Lower lobe of right lung (tissue), 2 donors: ENCODE results near the gene PKP4. TPM values are rescaled to one million over a fixed set of nuclear protein-coding genes. Genes with fewer than 3 reads are reported as not detected.

Source experiments
- ATAC-seq, 2 donors: fragments of 200-7000 bp; cut with Tn5 transposase; one replicate each; pipeline ENCODE4 v1.9.1; 2020 to 2022; ENCODE audit warnings: mild to moderate bottlenecking in 2 of 2, moderate library complexity in 2 of 2
- DNase-seq: peaks from one replicate; pipeline ENCODE4 v3.0.0-alpha.2; 2020
- H3K27ac ChIP-seq: fragments of 200-600 bp; one replicate; pipeline ENCODE4 v1.8.0; 2022
- H3K27me3 ChIP-seq: fragments of 200-600 bp; one replicate; pipeline ENCODE4 v1.8.0; 2022; ENCODE audit warnings: low read depth
- H3K36me3 ChIP-seq: fragments of 200-600 bp; one replicate; pipeline ENCODE4 v1.8.0; 2022; ENCODE audit warnings: mild to moderate bottlenecking
- H3K4me1 ChIP-seq: fragments of 200-600 bp; one replicate; pipeline ENCODE4 v1.8.0; 2022
- H3K4me3 ChIP-seq: fragments of 200-600 bp; one replicate; pipeline ENCODE4 v1.8.0; 2022; ENCODE audit warnings: mild to moderate bottlenecking
- H3K9me3 ChIP-seq: fragments of 200-600 bp; one replicate; pipeline ENCODE4 v1.8.0; 2022
- CTCF ChIP-seq: fragments of 200-600 bp; IDR thresholded peaks from one replicate; pipeline ENCODE4 v1.8.0; 2022; ENCODE audit warnings: antibody characterized with exemption, mild to moderate bottlenecking
- intact Hi-C: fragments of 100-400 bp; cut with DNase I; formaldehyde crosslinking; loops from one replicate; pipeline ENCODE4 v1.11.0; 2022
- total RNA-seq: library from RNA; stranded (reverse); fragmentation: NEBNext Ultra II Directional; extraction: Animal tissue kit (Norgen Biotek cat#: 25700); gene quantifications from one replicate; pipeline ENCODE4 v1.2.1, GENCODE V29; 2021
- donor health status: DM: no; HTN: yes; CAD: no; lungs with severe emphysema.

The PKP4 gene
- total RNA-seq, 1 donor from 2014 or later = 57.0 TPM

GRCh38 chr2:158539176-158540005 lies 82.6 kb downstream of the PKP4 start:
- intact Hi-C loops = no loop called here
- no peak overlapping the region for H3K27ac ChIP-seq
- ATAC-seq = peak in 1 of 2 donors; percentile 70
- no peak overlapping the region for H3K4me3 ChIP-seq
- H3K36me3 ChIP-seq = no peaks in the 10 kb centered on the region
- H3K4me1 ChIP-seq = peaks cover 7% of the 10 kb centered on the region
- H3K9me3 ChIP-seq = no peaks in the 10 kb centered on the region
- DNase-seq = no peak
- no peak for TF ChIP-seq CTCF
- no peaks in the 10 kb centered on the region for H3K27me3 ChIP-seq

DNA sequence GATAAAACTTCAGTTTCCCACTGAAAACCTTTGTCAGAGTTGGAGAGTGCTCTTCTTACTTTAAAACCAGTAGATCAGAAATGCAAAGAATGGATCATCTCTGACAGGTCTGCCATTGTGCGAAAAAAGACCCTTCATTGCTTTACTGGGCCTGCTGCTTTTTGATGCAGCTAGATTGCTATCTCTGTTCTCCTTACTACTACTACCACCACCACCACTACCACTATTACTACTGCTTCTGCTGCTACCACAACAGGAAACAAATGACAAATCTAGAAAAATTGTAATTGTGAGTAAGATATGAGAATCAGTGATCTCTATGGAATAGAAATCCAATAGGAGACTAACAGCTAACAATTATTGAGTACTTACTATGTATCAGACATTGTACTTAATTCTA lies 85.8 kb downstream of the PKP4 start:
- Histone ChIP-seq H3K9me3 (no peaks in the 10 kb centered on the region), H3K4me3 (no peak overlapping the region), H3K27me3 (no peaks in the 10 kb centered on the region), H3K36me3 (peaks cover 4% of the 10 kb centered on the region), H3K4me1 (peaks cover 7% of the 10 kb centered on the region), H3K27ac (no peak overlapping the region)
- no peak for ATAC-seq
- DNase-seq = no peak
- intact Hi-C loops = no loop called here
- no peak for TF ChIP-seq CTCF

DNA sequence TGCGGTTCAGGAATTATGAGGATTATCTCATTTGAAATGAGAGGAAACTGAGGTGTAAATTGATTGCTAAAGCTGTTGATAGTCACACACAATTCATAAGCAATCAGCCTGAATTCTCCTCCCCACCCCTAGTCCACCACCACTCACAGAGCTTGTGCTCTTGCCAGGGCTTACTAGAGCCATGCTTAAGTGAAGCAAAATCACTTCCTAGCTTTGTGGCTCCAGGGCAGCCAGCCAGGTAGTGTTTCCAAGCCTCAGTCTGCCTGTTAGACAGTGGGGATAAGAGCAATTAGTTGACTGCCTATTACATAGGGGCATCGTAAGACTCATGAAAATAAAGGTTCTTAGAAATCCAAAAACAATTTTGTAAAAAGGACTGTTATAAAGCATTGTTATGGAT lies 87.2 kb downstream of the PKP4 start:
- Histone ChIP-seq H3K36me3 (peaks cover 13% of the 10 kb centered on the region), H3K4me1 (peaks cover 7% of the 10 kb centered on the region), H3K27me3 (no peaks in the 10 kb centered on the region), H3K9me3 (no peaks in the 10 kb centered on the region), H3K4me3 (no peak overlapping the region), H3K27ac (no peak overlapping the region)
- intact Hi-C loops = no loop called here
- DNase-seq (no peak), ATAC-seq (no peak)
- TF ChIP-seq CTCF = no peak

DNA sequence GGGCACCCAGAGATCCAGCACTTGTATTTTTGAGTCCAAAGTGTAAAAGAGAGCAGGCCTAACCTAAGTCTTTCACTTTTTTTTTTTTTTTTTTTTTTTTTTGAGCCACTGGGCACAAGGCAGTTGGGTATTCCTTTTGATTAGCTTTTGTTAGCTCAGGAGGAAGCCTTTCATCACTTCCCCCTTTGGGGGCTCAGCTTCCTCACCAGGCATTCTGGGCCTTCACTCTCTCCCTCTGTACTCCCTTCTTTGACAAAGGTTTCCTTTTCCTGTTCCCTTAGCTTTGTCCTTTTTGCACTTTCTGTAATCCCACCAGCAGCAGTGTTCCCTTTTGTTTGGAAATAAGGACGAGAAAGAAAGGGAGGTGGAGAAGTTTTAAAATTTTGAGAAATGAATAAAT lies 88.2 kb downstream of the PKP4 start:
- ATAC-seq = no peak
- no peak overlapping the region for H3K4me3 ChIP-seq
- TF ChIP-seq CTCF = no peak
- H3K4me1 ChIP-seq = no peaks in the 10 kb centered on the region
- no peaks in the 10 kb centered on the region for H3K27me3 ChIP-seq
- H3K36me3 ChIP-seq = peaks cover 14% of the 10 kb centered on the region
- H3K9me3 ChIP-seq = no peaks in the 10 kb centered on the region
- no peak for DNase-seq
- H3K27ac ChIP-seq = no peak overlapping the region
- intact Hi-C loops = no loop called here

DNA sequence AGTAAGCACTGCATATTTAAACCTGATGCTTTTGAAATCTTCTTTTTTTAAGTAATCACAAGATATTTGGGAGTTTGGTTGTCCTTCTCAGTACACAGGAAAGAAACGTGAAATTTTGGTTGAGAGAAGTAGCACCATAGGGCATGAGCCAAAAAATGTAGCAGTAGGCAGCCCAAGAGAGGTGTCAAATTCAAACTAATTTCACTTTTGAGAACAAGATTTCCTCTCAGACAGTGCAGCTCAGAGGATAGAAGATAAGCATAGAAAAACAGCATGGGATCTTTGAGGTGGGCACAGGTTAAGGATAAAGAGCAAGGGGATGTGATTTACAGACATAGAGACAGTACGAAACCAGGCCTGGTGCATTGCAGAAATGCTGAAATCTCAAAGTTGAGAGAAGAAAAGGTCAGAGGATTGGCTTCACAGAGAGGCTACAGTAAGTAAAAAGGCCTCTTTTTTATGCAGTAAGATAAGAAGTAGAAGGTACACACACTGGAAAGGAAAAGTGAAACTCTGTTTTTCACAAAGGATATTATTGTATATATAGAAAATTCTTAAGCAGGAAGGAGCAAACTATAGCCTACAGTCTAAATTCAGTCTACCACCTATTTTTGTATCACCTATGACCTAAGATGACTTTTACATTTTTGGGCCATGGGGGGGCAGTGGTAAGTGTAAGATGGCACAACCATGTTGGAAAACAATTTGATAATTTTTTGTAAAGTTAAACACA lies 89.8 kb downstream of the PKP4 start:
- no peak for TF ChIP-seq CTCF
- intact Hi-C loops = no loop called here
- Histone ChIP-seq H3K27me3 (no peaks in the 10 kb centered on the region), H3K36me3 (peaks cover 14% of the 10 kb centered on the region), H3K27ac (no peak overlapping the region), H3K9me3 (no peaks in the 10 kb centered on the region), H3K4me3 (no peak overlapping the region), H3K4me1 (no peaks in the 10 kb centered on the region)
- ATAC-seq = no peak
- no peak for DNase-seq
